Activated T-cell treated with anti-CD3 and anti-CD28 coated beads for 4 hours (primary cell): ENCODE data around the gene CD38.

ENCODE experiments used
- DNase-seq: peaks from one replicate; pipeline ENCODE4 v3.0.0-alpha.2; 2020

CD38 gene

GRCh38 chr4:15765391-15765790 lies 12.7 kb upstream of the CD38 start:
- DNase-seq, result no peak

GRCh38 chr4:15765910-15766697 lies 12.0 kb upstream of the CD38 start:
- DNase-seq, result no peak

- no peak for DNase-seq
These were observed 11.3 kb upstream of the CD38 start for GRCh38 chr4:15766821-15767220.

DNA sequence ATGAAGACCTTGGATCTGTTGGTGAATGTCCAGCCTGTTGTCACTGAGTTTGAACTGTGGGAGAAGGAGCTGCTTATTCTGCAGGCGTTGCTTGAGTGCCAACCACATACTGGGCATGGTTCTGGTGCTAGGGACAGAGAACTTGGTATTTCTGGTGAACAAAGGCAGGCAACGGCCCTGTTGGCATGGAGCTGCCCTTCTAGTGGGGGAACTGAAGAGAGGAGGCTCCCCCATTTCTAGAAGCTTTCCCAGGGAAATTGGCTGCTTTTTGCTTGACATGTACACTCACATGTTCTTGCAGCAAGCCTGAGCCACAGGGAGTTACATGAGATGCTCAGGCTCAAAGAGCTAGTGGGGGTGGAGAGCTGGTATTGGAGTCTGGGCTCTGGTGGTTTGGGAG lies 8.9 kb upstream of the CD38 start:
- no peak for DNase-seq

DNA sequence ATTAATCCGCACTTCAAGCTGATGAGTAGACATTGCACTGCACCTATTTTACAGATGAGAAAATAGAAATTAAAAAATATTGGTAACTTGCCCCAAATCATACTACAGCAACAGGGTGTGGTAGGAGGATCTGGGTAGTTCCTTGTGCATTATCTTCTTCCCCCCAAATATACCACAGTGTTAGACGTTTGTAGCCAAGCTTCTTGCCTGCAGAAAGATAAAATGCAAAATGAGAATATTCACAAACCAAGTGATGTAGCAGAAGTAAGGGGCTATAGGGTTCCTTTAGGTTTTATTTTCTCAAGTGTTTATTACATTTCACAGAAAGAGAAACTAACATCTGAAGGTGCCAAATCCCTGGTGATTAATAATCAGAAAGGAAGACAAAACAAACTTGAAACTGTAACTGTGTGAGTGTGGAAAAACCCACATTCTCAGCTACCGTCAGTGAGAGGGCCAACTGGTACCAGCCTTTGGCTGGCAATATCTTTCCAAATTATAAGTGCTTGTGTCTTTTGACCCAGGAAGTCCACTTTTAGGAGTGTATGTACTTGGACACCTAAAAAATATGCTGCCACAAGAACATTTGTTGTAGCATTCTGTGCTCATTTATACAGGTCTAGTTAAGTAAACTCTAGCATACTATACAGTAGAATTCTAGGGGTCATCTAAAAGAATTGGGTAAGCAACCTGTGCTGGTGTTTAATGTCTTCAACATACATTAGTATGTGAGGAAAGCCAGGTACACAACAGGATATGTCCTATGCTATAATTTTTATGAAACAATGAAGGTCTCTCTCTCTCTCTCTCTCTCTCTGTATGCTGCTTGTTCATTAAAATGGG lies 6.7 kb upstream of the CD38 start:
- no peak for DNase-seq

DNA sequence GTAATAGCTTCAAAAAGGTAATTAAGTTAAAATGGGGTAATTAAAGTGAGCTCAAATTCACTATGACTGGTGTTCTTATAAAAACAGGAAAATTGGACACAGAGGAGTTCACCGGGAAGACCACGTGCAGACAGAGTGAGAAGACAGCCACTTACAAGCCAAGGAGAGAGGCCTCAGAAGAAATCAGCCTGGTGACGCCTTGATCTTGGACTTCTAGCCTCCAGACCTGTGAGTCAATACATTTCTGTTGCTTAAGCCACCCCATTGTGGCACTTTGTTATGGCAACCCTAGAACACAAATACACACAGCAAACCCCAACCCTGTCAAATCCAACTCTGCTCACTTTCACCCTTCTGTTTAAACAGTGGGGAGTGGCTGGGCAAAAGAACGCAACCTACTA lies 4.1 kb upstream of the CD38 start:
- no peak for DNase-seq

DNA sequence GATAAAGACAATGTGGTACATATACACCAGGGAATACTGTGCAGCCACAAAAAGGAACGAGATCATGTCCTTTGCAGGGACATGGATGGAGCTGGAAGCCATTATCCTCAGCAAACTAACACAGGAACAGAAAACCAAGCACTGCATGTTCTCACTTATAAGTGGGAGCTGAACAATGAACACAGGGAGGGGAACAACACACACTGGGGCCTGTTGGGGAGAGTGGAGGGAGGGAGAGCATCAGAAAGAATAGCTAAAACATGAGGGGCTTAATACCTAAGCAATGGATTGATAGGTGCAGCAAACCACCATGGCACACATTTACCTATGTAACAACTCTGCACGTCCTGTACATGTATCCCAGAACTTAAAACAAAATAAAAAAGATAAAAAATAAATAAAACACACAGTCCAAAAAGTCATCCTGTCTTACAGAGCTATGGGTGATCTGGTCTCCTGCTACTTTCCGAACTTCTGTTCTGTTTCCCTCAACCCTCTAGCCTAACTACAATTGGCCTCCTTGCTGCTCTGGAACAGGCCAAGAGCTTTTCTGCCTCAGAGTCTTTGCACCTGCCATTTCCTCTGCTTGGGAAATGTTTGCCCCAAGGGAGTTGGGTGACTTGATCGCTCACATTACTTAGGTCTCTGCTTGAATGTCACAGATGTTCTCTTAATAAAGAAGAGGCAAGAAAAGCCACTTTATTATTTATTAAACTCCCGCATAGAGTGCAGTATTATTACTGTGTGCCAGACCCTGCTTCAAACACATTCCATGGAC lies 1.1 kb upstream of the CD38 start:
- DNase-seq, result no peak

DNA sequence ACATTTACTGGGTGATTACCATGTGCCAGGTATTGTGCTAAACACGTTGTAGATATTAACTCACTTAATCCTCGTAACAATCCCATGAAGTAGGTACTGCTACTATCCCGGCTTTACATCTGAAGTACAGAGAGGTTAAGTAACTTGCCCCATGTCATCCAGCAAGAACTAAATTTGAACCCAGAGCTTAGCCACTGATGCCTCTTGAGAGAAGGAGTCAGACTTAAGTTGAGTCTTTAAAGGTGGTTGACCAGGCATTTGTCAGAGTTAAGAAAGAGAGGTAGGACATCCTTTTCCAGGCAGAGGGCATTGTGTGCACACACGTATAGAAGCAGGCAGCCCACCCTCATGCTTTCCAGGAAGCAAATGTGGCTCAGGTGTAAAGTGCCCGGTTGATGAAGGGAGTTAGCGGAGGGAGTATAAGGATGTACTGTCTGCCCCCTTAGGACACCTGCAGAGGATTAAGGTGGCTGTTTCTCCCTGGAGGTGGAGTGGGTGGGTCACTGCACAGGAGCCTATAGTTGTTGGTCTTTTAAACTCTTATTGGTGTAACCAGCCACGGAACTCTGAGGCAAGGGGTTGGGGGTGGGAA lies 335 bp upstream of the CD38 start:
- no peak for DNase-seq

DNA sequence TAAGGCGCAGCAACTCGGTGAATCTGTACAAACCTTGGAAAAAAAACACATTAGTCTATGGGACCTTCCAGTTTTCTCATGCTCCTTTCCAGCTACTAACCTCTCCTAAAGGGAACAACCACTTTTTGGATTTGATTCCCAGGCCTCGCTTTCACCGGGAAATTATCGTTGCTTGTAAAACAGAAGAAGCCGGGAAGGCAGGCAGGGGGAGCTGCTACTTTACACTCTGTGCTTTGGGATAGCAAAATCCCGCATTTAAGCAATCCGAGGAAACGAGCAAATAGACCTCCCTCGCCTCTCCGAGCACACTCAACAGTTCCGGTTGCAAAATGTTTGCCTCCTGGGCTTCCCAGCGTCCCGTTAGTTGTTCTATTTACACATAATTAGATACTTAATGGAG lies 1.2 kb downstream of the CD38 start:
- DNase-seq, result no peak

- DNase-seq, result no peak
These were observed 1.7 kb downstream of the CD38 start for GRCh38 chr4:15779809-15780208.

GRCh38 chr4:15781427-15782095 lies 3.4 kb downstream of the CD38 start:
- DNase-seq, result no peak

GRCh38 chr4:15783676-15784075 lies 5.5 kb downstream of the CD38 start:
- DNase-seq, result no peak

DNA sequence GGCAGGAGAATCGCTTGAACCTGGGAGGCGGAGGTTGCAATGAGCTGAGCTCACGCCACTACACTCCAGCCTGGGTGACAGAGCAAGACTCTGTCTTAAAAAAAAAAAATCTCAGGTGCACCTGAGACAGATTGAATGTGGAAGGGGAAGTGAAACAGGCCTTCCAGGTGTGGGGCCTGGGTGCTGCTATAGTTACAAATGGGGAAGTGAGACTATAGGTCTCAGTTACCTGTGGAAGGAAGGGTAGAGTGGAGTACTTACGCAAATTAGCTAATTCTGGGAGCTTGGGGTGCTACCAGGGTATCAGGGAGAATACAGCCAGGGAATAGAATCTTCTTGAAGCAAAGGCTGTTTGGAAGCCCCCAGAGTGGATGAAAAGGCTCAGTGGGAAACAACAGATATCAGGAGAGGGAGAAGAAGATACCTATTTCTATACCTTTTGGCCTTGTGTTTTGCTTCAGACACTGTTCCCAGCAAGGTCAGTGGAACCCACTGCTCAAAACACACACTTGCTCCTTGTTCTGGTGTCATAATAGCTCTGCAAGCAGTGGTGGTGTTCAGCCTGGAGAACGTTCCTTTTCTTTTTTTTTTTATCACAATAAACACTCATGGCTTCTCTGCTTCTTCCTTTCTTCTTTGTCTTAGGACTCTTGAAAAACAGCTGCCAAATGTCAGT lies 7.0 kb downstream of the CD38 start:
- no peak for DNase-seq

GRCh38 chr4:15786743-15787142 lies 8.6 kb downstream of the CD38 start:
- no peak for DNase-seq

DNA sequence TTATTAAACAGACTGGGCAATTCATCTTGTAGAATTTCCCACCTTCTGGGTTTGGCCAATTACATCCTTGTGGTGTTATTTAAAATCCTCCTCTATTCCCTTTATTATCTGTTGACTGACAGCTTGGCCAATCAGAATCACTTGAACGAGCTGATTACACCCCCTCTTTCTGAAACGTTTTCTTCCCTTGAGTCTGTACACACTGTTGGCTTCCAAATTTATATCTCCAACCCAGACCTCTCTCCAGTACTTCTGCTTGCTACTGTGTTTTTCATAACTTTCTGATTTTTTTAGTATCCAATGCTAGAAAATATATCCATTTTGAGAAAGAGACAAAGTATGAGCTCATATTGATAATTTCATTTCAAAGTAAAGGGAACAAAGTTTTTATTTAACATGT lies 14.8 kb downstream of the CD38 start:
- no peak for DNase-seq

GRCh38 chr4:15793506-15794363 lies 15.6 kb downstream of the CD38 start:
- no peak for DNase-seq

DNA sequence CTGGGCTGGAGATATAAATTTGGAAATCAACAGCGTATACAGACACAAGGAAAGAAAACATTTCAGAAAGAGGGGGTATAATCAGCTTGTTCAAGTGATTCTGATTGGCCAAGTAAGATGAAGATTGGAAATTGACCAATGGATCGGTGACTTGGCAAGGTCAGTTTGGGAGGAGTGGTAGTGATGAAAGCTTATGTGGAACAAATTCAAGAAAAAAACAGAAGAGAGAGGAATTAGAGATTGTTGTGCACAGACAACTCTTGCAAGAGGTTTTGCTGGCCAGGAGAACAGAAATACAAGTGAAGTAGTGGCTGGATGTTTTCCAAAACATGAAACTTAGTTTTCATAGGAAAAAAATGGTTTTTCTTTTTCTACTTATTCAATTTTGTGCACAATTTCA lies 16.3 kb downstream of the CD38 start:
- no peak for DNase-seq

DNA sequence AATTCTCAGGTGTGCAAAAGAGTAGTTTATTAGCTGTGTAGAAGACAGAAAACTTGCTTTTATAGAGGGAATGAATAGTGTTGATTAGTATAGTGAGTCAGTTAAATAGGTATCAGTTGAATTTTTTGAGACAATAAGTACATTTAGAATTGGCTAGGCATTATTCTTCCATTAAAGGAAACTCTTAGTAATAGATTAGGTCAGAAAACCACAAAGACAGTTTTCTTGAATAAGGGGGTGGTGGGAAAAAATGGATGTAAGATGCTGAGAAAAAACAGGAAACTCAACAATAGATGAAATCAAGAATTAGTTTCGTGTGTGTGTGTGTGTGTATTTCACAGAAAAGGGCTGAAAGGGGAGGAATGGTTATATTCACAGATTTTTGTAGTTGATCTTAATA lies 16.8 kb downstream of the CD38 start:
- no peak for DNase-seq

DNA sequence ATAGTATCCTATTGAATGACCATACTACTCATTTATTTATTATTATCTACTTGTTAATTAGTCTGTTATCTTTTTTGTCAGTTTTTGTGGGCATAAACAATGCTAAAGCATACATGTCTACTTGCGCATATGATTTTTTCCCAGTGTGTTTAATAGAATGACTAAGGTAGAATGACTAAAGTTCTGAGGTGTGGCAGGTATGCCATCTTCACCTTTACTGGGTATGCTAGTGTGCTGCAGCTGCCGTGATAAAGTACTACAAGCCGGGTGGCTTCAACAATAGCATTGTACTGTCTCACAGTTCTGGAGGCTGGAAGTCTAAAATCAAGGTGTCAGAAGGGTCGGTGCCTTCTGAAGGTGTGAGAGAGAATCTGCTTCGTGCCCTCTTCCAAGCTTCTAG lies 19.2 kb downstream of the CD38 start:
- DNase-seq, result no peak

- no peak for DNase-seq
These were observed 21.0 kb downstream of the CD38 start for GRCh38 chr4:15799141-15799540.

- DNase-seq, result no peak
These were observed 21.6 kb downstream of the CD38 start for GRCh38 chr4:15799701-15800100.
